Anterior cingulate cortex (tissue), 58 donors: ENCODE measurements around the gene NUDT19.

Experiments
- DNase-seq, 58 donors: peaks; one replicate each; lab custom pipeline; 2025; lab: John Stamatoyannopoulos, UW

NUDT19 gene

DNA sequence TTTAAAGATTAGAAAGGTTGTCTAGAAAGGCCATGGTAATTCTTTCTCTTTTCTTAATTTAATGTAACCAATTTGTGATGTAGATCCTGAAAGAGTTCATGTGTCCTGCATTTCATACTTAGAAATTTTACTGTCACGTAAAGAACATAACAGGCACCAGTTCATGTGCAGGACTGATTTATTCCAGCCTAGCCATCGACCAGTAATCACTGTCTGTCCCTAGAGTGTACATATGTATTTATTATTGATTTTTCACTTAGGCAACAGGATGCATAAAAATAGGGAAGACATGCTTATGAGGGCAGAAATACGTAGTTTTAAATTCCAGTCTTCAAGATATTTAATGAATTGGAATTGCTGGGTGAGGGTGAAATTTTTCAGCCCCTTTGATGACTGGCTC is 65.6 kb downstream of the NUDT19 start:
- no peak for DNase-seq
